HEK293 (cell line): ENCODE results near the gene MPO.

ENCODE experiments used
- KLF1 ChIP-seq: fragments of 450-650 bp; formaldehyde crosslinking; IDR thresholded peaks from 2 replicates; pipeline ENCODE4 v1.5.1; 2016; ENCODE audit warnings: missing biosample characterization, missing genetic modification characterization
- ZNF621 ChIP-seq: fragments of 450-650 bp; formaldehyde crosslinking; IDR thresholded peaks from 2 replicates; pipeline ENCODE4 v1.5.1; 2017; ENCODE audit warnings: missing biosample characterization, missing genetic modification characterization

DNA sequence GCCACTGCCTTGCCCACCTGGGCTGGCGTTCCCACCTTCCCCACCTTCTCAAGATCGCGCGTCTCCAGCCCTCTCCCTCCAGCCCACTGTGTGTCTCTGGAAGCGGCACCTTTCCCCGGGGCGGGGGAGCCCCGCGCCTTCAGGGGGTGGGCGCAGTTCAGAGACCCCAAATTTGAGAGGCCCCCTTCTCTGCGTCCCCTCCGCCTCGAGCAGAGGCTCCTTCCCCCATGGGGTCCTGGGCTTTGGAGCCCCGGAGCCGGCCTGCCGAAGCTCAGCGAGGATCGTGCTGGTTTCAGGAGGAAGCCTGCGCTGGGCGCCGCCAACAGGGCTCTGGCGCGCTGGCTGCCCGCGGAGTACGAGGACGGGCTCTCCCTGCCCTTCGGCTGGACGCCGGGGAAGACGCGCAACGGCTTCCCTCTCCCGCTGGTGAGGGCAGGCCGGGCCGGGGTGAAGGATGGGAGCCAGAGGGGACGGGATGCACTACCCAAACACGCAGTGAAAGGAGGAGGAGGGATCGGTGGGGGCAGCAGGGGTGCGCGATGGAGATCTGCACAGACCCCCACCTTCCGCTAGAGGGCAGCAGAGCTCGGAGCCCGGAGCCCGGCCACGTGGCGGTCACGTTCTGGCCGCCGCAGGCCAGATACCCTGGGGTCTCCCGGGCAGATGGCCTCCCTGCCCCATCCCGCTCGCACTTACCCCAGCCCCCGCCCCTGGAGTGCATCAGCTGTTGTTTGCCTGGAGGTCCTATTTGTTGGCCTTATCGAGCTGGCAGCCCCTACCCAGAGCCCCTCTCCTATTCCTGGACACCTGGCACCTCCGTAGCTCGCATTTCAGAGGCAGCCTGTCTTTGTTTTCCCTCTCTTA lies 31.2 kb downstream of the MPO start:
- TF ChIP-seq ZNF621 (no peak), KLF1 (tag by site-specific recombination) (no peak)
